H1 (cell line): Measurements from ENCODE around the gene SLC27A5. TPM values are rescaled to one million over a fixed set of nuclear protein-coding genes. Genes with fewer than 3 reads are reported as not detected.
A peak's percentile ranks its signal among the peaks of the same experiment; 100 is the strongest.

ENCODE experiments used
- CTCF ChIA-PET: fragments of 300-600 bp; sonication (Branson Sonifier 250); formaldehyde crosslinking; loops from one replicate; lab custom pipeline; 2021; ENCODE audit not compliant: partially characterized antibody; lab: Charles Lee
- POLR2A ChIA-PET: fragments of 300-600 bp; sonication (Branson Sonifier 250); formaldehyde crosslinking; loops from one replicate; lab custom pipeline; 2021; ENCODE audit warnings: inconsistent platforms; ENCODE audit not compliant: partially characterized antibody; lab: Charles Lee
- DNase-seq, 2 experiments: peaks; one replicate each; pipeline versions ENCODE4 v3.0.0 to v3.0.0-alpha.2; 2010 to 2022; ENCODE audit warnings: low spot score in 2 of 2, low read depth in 1 of 2, mixed read lengths in 1 of 2
- FAIRE-seq: peaks from 2 replicates; lab custom pipeline; 2011; peaks lifted over from hg19 to GRCh38; lab: Jason Lieb, UNC
- H2AFZ ChIP-seq: 2 replicates; pipeline ENCODE4 v1.8.1; 2012; ENCODE audit warnings: low read length, inconsistent platforms
- H2AK5ac ChIP-seq: 2 replicates; pipeline ENCODE4 v1.6.1; 2013; ENCODE audit warnings: low read depth, low read length
- H2BK120ac ChIP-seq: replicated peaks from 2 replicates; pipeline ENCODE3; 2013; ENCODE audit warnings: low read depth, low read length, inconsistent platforms
- H2BK12ac ChIP-seq: 2 replicates; pipeline ENCODE4 v1.6.1; 2013; ENCODE audit warnings: low read depth, low read length
- H2BK15ac ChIP-seq: 2 replicates; pipeline ENCODE4 v1.6.1; 2013; ENCODE audit warnings: low read length
- H2BK20ac ChIP-seq: 2 replicates; pipeline ENCODE4 v1.6.1; 2013; ENCODE audit warnings: low read length
- H2BK5ac ChIP-seq: 2 replicates; pipeline ENCODE4 v1.6.1; 2013; ENCODE audit warnings: low read depth, low read length
- H3K14ac ChIP-seq: 2 replicates; pipeline ENCODE4 v1.6.1; 2013; ENCODE audit warnings: inconsistent platforms; ENCODE audit not compliant: insufficient read length
- H3K18ac ChIP-seq: 2 replicates; pipeline ENCODE4 v1.6.1; 2013; ENCODE audit warnings: low read length; ENCODE audit errors: extremely low read depth
- H3K23ac ChIP-seq: 2 replicates; pipeline ENCODE4 v1.6.1; 2013; ENCODE audit warnings: inconsistent platforms; ENCODE audit not compliant: insufficient read length
- H3K23me2 ChIP-seq: 2 replicates; pipeline ENCODE4 v1.6.1; 2013; ENCODE audit warnings: low read depth, low read length
- H3K27ac ChIP-seq: 2 replicates; pipeline ENCODE4 v1.6.1; 2011; ENCODE audit warnings: low read depth, low read length, inconsistent platforms
- H3K27me3 ChIP-seq, 4 experiments: replicated peaks in 1 of 4; 1 replicate in 1 of 4; 2 replicates in 3 of 4; pipeline versions ENCODE4 v1.6.1 to v1.8.1; 2011 to 2013; ENCODE audit warnings: low read length in 3 of 4, mild to moderate bottlenecking in 3 of 4, inconsistent platforms in 2 of 4, mixed read lengths in 2 of 4, moderate library complexity in 1 of 4; ENCODE audit not compliant: control insufficient read depth in 3 of 4, insufficient read depth in 3 of 4; ENCODE audit errors: extremely low read depth in 1 of 4
- H3K36me3 ChIP-seq, 4 experiments: 2 replicates each; pipeline versions ENCODE4 v1.6.1 to v1.8.1; 2011 to 2013; ENCODE audit warnings: mild to moderate bottlenecking in 4 of 4, low read length in 3 of 4, moderate library complexity in 2 of 4, control low read depth in 1 of 4, inconsistent platforms in 1 of 4; ENCODE audit not compliant: insufficient read depth in 4 of 4, control insufficient read depth in 2 of 4
- H3K4ac ChIP-seq: replicated peaks from 2 replicates; pipeline ENCODE3; 2013; ENCODE audit warnings: low read length, low read depth, mixed read lengths, inconsistent platforms; ENCODE audit not compliant: insufficient read length
- H3K4me1 ChIP-seq, 4 experiments: replicated peaks in 1 of 4; 1 replicate in 1 of 4; 2 replicates in 3 of 4; pipeline versions ENCODE4 v1.6.1 to v1.8.1; 2011 to 2013; ENCODE audit warnings: low read length in 3 of 4, inconsistent platforms in 2 of 4, mixed read lengths in 1 of 4; ENCODE audit not compliant: insufficient read depth in 4 of 4, control insufficient read depth in 3 of 4
- H3K4me2 ChIP-seq, 2 experiments: 2 replicates each; pipeline versions ENCODE4 v1.6.1 to v1.8.1; 2011 to 2013; ENCODE audit warnings: low read depth in 2 of 2, low read length in 2 of 2, control low read depth in 1 of 2, inconsistent platforms in 1 of 2, mild to moderate bottlenecking in 1 of 2; ENCODE audit not compliant: insufficient read depth in 1 of 2
- H3K4me3 ChIP-seq, 4 experiments: fragments of 200-600, 300-600 bp in 1 of 4; sonication (generic), shearing (Covaris generic), sonication (Bioruptor Twin) in 1 of 4; 2 replicates each; pipeline versions ENCODE4 v1.5.1 to v1.8.1; 2011 to 2016; ENCODE audit warnings: low read length in 4 of 4, low read depth in 3 of 4, control low read depth in 2 of 4, inconsistent platforms in 2 of 4, mild to moderate bottlenecking in 2 of 4, mixed read lengths in 1 of 4, moderate library complexity in 1 of 4; ENCODE audit not compliant: insufficient read depth in 2 of 4; ENCODE audit errors: extremely low read depth in 1 of 4
- H3K56ac ChIP-seq: replicated peaks from 2 replicates; pipeline ENCODE3; 2013; ENCODE audit warnings: low read depth, mild to moderate bottlenecking, mixed read lengths, low read length, inconsistent platforms; ENCODE audit not compliant: insufficient read length
- H3K79me1 ChIP-seq: 2 replicates; pipeline ENCODE4 v1.6.1; 2013; ENCODE audit warnings: low read depth, low read length, control low read depth
- H3K79me2 ChIP-seq, 2 experiments: 2 replicates each; pipeline versions ENCODE4 v1.6.1 to v1.8.1; 2012 to 2013; ENCODE audit warnings: low read length in 2 of 2, mild to moderate bottlenecking in 2 of 2, inconsistent platforms in 1 of 2; ENCODE audit not compliant: insufficient read depth in 2 of 2, control insufficient read depth in 1 of 2
- H3K9ac ChIP-seq, 4 experiments: replicated peaks in 1 of 4; 1 replicate in 1 of 4; 2 replicates in 3 of 4; pipeline versions ENCODE4 v1.6.1 to v1.8.1; 2011 to 2013; ENCODE audit warnings: low read depth in 3 of 4, low read length in 3 of 4, control low read depth in 2 of 4, mild to moderate bottlenecking in 2 of 4, moderate library complexity in 2 of 4, inconsistent platforms in 1 of 4; ENCODE audit errors: extremely low read depth in 1 of 4
- H3K9me3 ChIP-seq, 2 experiments: 2 replicates each; pipeline versions ENCODE4 v1.6.1 to v1.8.1; 2012 to 2013; ENCODE audit warnings: mild to moderate bottlenecking in 2 of 2, moderate library complexity in 2 of 2, control low read depth in 1 of 2, inconsistent platforms in 1 of 2, low read depth in 1 of 2, low read length in 1 of 2, mixed read lengths in 1 of 2; ENCODE audit not compliant: insufficient read depth in 2 of 2
- H4K20me1 ChIP-seq, 2 experiments: replicated peaks in 1 of 2; 2 replicates each; pipeline versions ENCODE3 to v1.8.1; 2011 to 2013; ENCODE audit warnings: inconsistent platforms in 2 of 2, low read length in 2 of 2, mild to moderate bottlenecking in 1 of 2; ENCODE audit not compliant: insufficient read depth in 2 of 2, control insufficient read depth in 1 of 2
- H4K5ac ChIP-seq: 2 replicates; pipeline ENCODE4 v1.6.1; 2013; ENCODE audit warnings: low read length, low read depth, mixed read lengths, inconsistent platforms; ENCODE audit not compliant: insufficient read length
- H4K8ac ChIP-seq: 2 replicates; pipeline ENCODE4 v1.8.0; 2013; ENCODE audit warnings: mild to moderate bottlenecking, moderate library complexity, low read length, inconsistent platforms; ENCODE audit not compliant: insufficient read depth; ENCODE audit errors: extremely low read depth
- H4K91ac ChIP-seq: replicated peaks from 2 replicates; pipeline ENCODE3; 2013; ENCODE audit warnings: low read length, mixed read lengths, inconsistent platforms; ENCODE audit not compliant: insufficient read length
- CHD1 ChIP-seq: IDR thresholded peaks from 2 replicates; pipeline ENCODE4 v1.6.1; 2012; ENCODE audit warnings: low read depth, low read length, improper control_type of control experiment
- CREB1 ChIP-seq: IDR thresholded peaks from 2 replicates; pipeline ENCODE4 v1.6.1; 2012; ENCODE audit warnings: inconsistent platforms
- EZH2 ChIP-seq: fragments of 200-600 bp; sonication (generic); IDR thresholded peaks from 2 replicates; pipeline ENCODE4 v1.7.1; 2012; ENCODE audit warnings: low read depth, mild to moderate bottlenecking, moderate library complexity, low read length, inconsistent platforms; ENCODE audit not compliant: severe bottlenecking
- GABPA ChIP-seq: IDR thresholded peaks from 2 replicates; pipeline ENCODE4 v1.6.1; 2011; ENCODE audit warnings: mild to moderate bottlenecking, low read length, moderate library complexity, borderline replicate concordance; ENCODE audit not compliant: insufficient read depth
- JUN ChIP-seq: IDR thresholded peaks from 2 replicates; pipeline ENCODE4 v1.6.1; 2011; ENCODE audit warnings: low read depth, mild to moderate bottlenecking, improper control_type of control experiment, low read length
- KDM1A ChIP-seq: fragments of 200-600, 300-600 bp; sonication (generic); IDR thresholded peaks from 2 replicates; pipeline ENCODE4 v1.7.1; 2016; ENCODE audit warnings: mild to moderate bottlenecking, low read length, borderline replicate concordance
- KDM5A ChIP-seq: fragments of 200-600 bp; IDR thresholded peaks from 2 replicates; pipeline ENCODE4 v1.7.1; 2012; ENCODE audit warnings: mild to moderate bottlenecking, low read length, inconsistent platforms, mixed read lengths
- POLR2A ChIP-seq, 2 experiments: IDR thresholded peaks; 1 replicate in 1 of 2; 2 replicates in 1 of 2; pipeline ENCODE4 v1.6.1; 2011; ENCODE audit warnings: low read depth in 2 of 2, low read length in 2 of 2, mild to moderate bottlenecking in 2 of 2; ENCODE audit errors: control extremely low read depth in 1 of 2
- RBBP5 ChIP-seq: IDR thresholded peaks from 2 replicates; pipeline ENCODE4 v1.7.1; 2012; ENCODE audit warnings: low read depth, mild to moderate bottlenecking, inconsistent platforms, low read length, moderate library complexity, borderline replicate concordance
- RFX5 ChIP-seq: IDR thresholded peaks from 2 replicates; pipeline ENCODE4 v1.6.1; 2011; ENCODE audit warnings: low read depth, low read length, improper control_type of control experiment, borderline replicate concordance
- SIRT6 ChIP-seq: IDR thresholded peaks from one replicate; pipeline ENCODE4 v1.7.1; 2012; ENCODE audit warnings: low read length, inconsistent platforms
- SIX5 ChIP-seq: IDR thresholded peaks from 2 replicates; pipeline ENCODE4 v1.6.1; 2011; ENCODE audit warnings: mild to moderate bottlenecking, low read depth, low read length
- TEAD4 ChIP-seq: IDR thresholded peaks from 2 replicates; pipeline ENCODE4 v1.6.1; 2012; ENCODE audit warnings: low read depth, low read length, inconsistent platforms, mixed read lengths
- WGBS, 2 experiments: shearing (Covaris generic) in 1 of 2; methylation state at CpG; one replicate each; pipeline versions ENCODE4 v1.1.6 to v1.1.7; 2013 to 2015; ENCODE audit warnings: low lambda C conversion rate in 2 of 2, mixed read lengths in 2 of 2, inconsistent platforms in 1 of 2, low coverage in 1 of 2, missing lambda C conversion rate in 1 of 2; ENCODE audit not compliant: insufficient replicate concordance in 2 of 2, insufficient coverage in 1 of 2, insufficient read length in 1 of 2; ENCODE audit errors: extremely low coverage in 1 of 2, missing lambda C conversion rate in 1 of 2; 5-methylcytosine and 5-hydroxymethylcytosine counted together
- polyA plus RNA-seq, 7 experiments: library from polyadenylated mRNA; depleted of rRNA in 3 of 7; stranded (reverse) in 5 of 7; unstranded in 2 of 7; fragments of >200 nt in 5 of 7; fragments of 200-250 nt in 2 of 7; gene quantifications; 1 replicate in 5 of 7; 2 replicates in 1 of 7; 4 replicates in 1 of 7; pipeline versions ENCODE4 v1.2.1 to v1.2.3, GENCODE V29; 2011 to 2013; ENCODE audit warnings: missing spikeins in 2 of 7, mixed read lengths in 2 of 7
- total RNA-seq: library from RNA; stranded (reverse); fragmentation: NEBNext Ultra II Directional; extraction: Animal tissue kit (Norgen Biotek cat#: 25700); gene quantifications from 2 replicates; pipeline ENCODE4 v1.2.1, GENCODE V29; 2021

Gene SLC27A5
- total and polyA plus RNA-seq, 2 of the 8 experiments (the other 6 are each of a cell fraction or from before 2014, with no cell fraction given) = 25.1 to 80.5 TPM

DNA sequence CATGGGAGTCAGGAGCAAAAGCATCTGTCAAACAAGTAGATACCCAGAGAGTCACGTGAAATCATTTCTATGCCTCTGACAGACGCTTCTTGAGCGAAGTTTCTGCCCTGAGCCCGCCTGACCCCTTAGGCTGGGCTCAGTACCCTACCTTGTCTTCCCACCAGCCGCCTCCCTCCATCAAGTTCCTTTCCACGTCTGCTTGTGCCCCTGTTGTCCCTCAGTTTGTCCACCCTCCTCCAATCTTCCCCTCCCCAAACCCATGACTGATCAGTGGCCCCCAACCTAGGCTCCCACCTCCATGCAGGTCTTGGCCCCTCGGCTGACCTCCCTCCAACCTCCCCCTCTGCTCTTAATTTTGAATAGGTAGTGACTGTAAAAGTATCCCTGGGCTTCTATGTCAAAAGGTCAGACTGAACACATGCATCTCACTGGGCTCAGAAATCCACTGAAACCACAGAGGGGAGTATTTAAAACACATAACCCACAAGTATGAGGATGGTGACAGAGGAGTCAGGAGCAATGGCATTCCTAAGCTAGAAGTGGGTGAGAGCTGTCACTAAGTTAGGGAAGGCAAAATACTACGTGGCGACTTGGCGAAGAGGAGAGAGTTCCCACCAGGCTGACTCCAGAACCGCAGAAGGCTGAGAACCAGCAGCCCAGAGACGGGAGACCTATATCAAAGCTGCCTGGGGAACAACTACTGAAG, 37.3 kb downstream of the SLC27A5 start:
- no peak overlapping the region for H4K91ac ChIP-seq
- no peak overlapping the region for H2AFZ ChIP-seq
- H2BK20ac ChIP-seq = no peak overlapping the region
- no peak overlapping the region for H3K4me3 ChIP-seq
- H3K79me2 ChIP-seq = no peaks in the 10 kb centered on the region
- H2BK120ac ChIP-seq = no peak overlapping the region
- TF ChIP-seq CREB1 (no peak), RBBP5 (no peak), KDM5A (no peak), EZH2 (no peak), JUN (no peak), GABPA (no peak), SIRT6 (no peak), RFX5 (no peak), POLR2A (IDR thresholded peaks at IDR 0.05; ENCODE audit: control extremely low read depth in 1 of 2, low read depth in 2 of 2, low read length in 2 of 2) (no peak), KDM1A (no peak), TEAD4 (no peak), CHD1 (no peak), SIX5 (no peak)
- peaks cover 14% of the 10 kb centered on the region for H3K23me2 ChIP-seq
- H3K9me3 ChIP-seq = no peaks in the 10 kb centered on the region
- no peak overlapping the region for H4K5ac ChIP-seq
- H2AK5ac ChIP-seq = no peak overlapping the region
- H3K27me3 ChIP-seq = peaks cover 0 to 3% (median 0%) of the 10 kb centered on the region in 4 experiments; a peak in 3 of 7 replicates
- no peak for FAIRE-seq
- no peak overlapping the region for H2BK12ac ChIP-seq
- ChIA-PET POLR2A (interaction anchor here (0.6 to 1.9 kb wide), 8 partner anchors 8 to 242 kb away, joined by 3 to 10 read pairs (median 4); partner anchors contain the start of genes TRIM28, ZNF324, ZNF324B and ZSCAN22), CTCF (interaction anchor here (1.6 kb wide), 1 partner anchor 107 kb away, joined by 4 read pairs; no protein-coding TSS in a partner anchor)
- H3K27ac ChIP-seq = no peak overlapping the region
- DNase-seq = no peak
- H3K4me2 ChIP-seq = peak overlapping the region; percentile 88 to 94; a peak in 1 of 4 replicates
- 90% methylated on average over 12 of the region's 12 CpGs; no CpG with 5 or more reads in 1 of the 2 experiments for WGBS, 2 experiments
- no peak overlapping the region for H2BK5ac ChIP-seq
- no peak overlapping the region for H3K18ac ChIP-seq
- peaks cover 6 to 7% of the 10 kb centered on the region in 2 experiments for H4K20me1 ChIP-seq
- no peak overlapping the region for H4K8ac ChIP-seq
- H3K14ac ChIP-seq = no peak overlapping the region
- peaks cover 0 to 6% (median 5%) of the 10 kb centered on the region in 4 experiments; a peak in 6 of 7 replicates for H3K4me1 ChIP-seq
- no peak overlapping the region for H3K23ac ChIP-seq
- H3K9ac ChIP-seq = no peak overlapping the region
- no peak overlapping the region for H3K4ac ChIP-seq
- H2BK15ac ChIP-seq = no peak overlapping the region
- H3K36me3 ChIP-seq = peaks cover 2 to 7% (median 4%) of the 10 kb centered on the region in 4 experiments; a peak in 5 of 8 replicates
- no peaks in the 10 kb centered on the region for H3K79me1 ChIP-seq
- H3K56ac ChIP-seq = no peak overlapping the region
